HT1080 (cell line): ENCODE measurements around the gene POLG2. TPM values are rescaled to one million over a fixed set of nuclear protein-coding genes. Genes with fewer than 3 reads are reported as not detected.

ENCODE experiments used
- DNase-seq: peaks from one replicate; pipeline ENCODE4 v3.0.0-alpha.2; 2015; ENCODE audit warnings: low read depth
- polyA plus RNA-seq, 2 experiments: library from polyadenylated mRNA; depleted of rRNA; stranded (reverse); fragments of >200 nt; gene quantifications; 2 replicates each; pipeline ENCODE4 v1.2.3, GENCODE V29; 2015
- total RNA-seq: library from RNA; depleted of rRNA; stranded (reverse); fragments of >200 nt; shearing (Covaris generic); gene quantifications from 2 replicates; pipeline ENCODE4 v1.2.3, GENCODE V29; 2014; rRNA removed

Gene POLG2
- total RNA-seq, result 11.6 and 13.8 TPM in 2 replicates
- 14.0 and 17.4 TPM in 2 replicates for polyA plus RNA-seq (2015; cell fraction: cytosol; rRNA removed)
- 48.8 and 63.3 TPM in 2 replicates for polyA plus RNA-seq (2015; cell fraction: nucleus; rRNA removed)

- DNase-seq, result peak; percentile 94
These were observed at the start of gene POLG2 for GRCh38 chr17:64496786-64497564. POLG2 (minus strand) TSS chr17:64497054; CDS start chr17:64496968, 86 bp downstream.

- DNase-seq, result no peak
These were observed 47.9 kb upstream of the POLG2 start for GRCh38 chr17:64544742-64545141.

- no peak for DNase-seq
These were observed 43.4 kb upstream of the POLG2 start for GRCh38 chr17:64540118-64540776.

- DNase-seq, result no peak
These were observed 41.8 kb upstream of the POLG2 start for GRCh38 chr17:64538508-64539130.

- DNase-seq, result no peak
These were observed 40.6 kb upstream of the POLG2 start for GRCh38 chr17:64537488-64537887.

- no peak for DNase-seq
These were observed 40.1 kb upstream of the POLG2 start for GRCh38 chr17:64536913-64537312.

- no peak for DNase-seq
These were observed 38.5 kb upstream of the POLG2 start for GRCh38 chr17:64535357-64535756.

GRCh38 chr17:64534187-64534586 is 37.3 kb upstream of the POLG2 start:
- DNase-seq, result peak; percentile 10

- no peak for DNase-seq
These were observed 36.9 kb upstream of the POLG2 start for GRCh38 chr17:64533784-64534183.

- DNase-seq, result no peak
These were observed 35.6 kb upstream of the POLG2 start for GRCh38 chr17:64532409-64532808.

GRCh38 chr17:64531955-64532371 is 35.1 kb upstream of the POLG2 start:
- DNase-seq, result no peak

- DNase-seq, result no peak
These were observed 32.4 kb upstream of the POLG2 start for GRCh38 chr17:64529221-64529620.

GRCh38 chr17:64527914-64528313 is 31.1 kb upstream of the POLG2 start:
- no peak for DNase-seq

- DNase-seq, result no peak
These were observed 23.5 kb upstream of the POLG2 start for GRCh38 chr17:64520359-64520758.

- no peak for DNase-seq
These were observed 22.7 kb upstream of the POLG2 start for GRCh38 chr17:64519601-64520000.

- DNase-seq, result no peak
These were observed 19.0 kb upstream of the POLG2 start for GRCh38 chr17:64515829-64516228.

GRCh38 chr17:64515419-64515818 is 18.6 kb upstream of the POLG2 start:
- DNase-seq, result no peak

- no peak for DNase-seq
These were observed 12.3 kb upstream of the POLG2 start for GRCh38 chr17:64509179-64509578.

GRCh38 chr17:64508683-64509082 is 11.8 kb upstream of the POLG2 start:
- DNase-seq, result no peak

- DNase-seq, result peak; percentile 73
These were observed 10.5 kb upstream of the POLG2 start for GRCh38 chr17:64507413-64507782.

GRCh38 chr17:64506576-64507412 is 9.9 kb upstream of the POLG2 start, which contains the start of gene CEP95:
CEP95 (plus strand) TSS chr17:64506977; CDS start chr17:64507098, 121 bp downstream.
- peak; percentile 97 for DNase-seq
